Suppressor macrophage treated with lipopolysaccharide for 1 hour (primary cell): Measurements from ENCODE around the gene PLEKHN1.
A peak's percentile ranks its signal among the peaks of the same experiment; 100 is the strongest.

Experiments used
- DNase-seq, 3 donors: peaks; one replicate each; pipeline ENCODE4 v3.0.0-alpha.2; 2020 to 2022

Gene PLEKHN1

DNA sequence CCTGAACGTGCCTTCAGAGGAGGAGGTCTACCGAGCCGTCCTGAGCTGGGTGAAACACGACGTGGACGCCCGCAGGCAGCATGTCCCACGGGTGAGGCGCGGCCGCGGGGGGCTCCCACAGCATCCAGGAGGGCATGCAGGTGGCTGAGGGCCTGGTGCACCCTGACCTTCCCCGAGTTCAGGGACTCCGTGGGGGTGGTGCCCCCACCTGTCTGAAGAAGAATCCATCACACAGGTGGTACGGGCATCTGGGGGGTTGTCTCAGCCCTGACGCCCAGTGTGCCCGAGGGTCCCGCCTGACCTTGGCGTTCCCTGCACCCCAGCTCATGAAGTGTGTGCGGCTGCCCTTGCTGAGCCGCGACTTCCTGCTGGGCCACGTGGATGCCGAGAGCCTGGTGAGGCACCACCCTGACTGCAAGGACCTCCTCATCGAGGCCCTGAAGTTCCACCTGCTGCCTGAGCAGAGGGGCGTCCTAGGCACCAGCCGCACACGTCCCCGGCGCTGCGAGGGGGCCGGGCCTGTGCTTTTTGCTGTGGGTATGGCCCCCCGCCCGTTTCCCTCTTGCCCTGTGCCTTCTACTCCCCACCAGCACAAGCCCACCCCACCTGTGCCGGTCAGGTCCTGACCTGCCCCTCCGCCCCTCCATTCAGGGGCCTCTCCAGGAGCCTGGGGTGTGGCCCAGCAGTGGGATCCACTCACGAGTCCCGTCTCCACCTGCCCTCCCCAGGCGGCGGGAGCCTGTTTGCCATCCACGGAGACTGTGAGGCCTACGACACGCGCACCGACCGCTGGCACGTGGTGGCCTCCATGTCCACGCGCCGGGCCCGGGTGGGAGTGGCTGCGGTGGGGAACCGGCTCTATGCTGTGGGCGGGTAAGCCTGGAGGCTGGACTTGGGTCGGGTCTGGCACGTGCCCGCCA, 3.6 kb upstream of the PLEKHN1 start:
- no peak for DNase-seq

DNA sequence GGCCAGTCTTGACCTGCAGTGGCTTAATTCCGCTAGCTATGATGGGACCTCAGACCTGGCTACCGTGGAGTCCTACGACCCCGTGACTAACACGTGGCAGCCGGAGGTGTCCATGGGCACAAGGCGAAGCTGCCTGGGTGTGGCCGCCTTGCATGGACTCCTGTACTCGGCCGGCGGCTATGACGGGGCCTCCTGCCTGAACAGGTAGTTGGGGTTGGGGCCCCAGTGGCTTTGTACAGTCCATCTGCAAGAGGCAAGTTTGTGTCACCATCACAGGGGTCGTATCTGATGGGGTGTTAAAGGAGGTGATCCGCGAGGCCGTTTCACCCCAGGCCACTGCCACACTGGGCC, 3.0 kb upstream of the PLEKHN1 start:
- DNase-seq = no peak

DNA sequence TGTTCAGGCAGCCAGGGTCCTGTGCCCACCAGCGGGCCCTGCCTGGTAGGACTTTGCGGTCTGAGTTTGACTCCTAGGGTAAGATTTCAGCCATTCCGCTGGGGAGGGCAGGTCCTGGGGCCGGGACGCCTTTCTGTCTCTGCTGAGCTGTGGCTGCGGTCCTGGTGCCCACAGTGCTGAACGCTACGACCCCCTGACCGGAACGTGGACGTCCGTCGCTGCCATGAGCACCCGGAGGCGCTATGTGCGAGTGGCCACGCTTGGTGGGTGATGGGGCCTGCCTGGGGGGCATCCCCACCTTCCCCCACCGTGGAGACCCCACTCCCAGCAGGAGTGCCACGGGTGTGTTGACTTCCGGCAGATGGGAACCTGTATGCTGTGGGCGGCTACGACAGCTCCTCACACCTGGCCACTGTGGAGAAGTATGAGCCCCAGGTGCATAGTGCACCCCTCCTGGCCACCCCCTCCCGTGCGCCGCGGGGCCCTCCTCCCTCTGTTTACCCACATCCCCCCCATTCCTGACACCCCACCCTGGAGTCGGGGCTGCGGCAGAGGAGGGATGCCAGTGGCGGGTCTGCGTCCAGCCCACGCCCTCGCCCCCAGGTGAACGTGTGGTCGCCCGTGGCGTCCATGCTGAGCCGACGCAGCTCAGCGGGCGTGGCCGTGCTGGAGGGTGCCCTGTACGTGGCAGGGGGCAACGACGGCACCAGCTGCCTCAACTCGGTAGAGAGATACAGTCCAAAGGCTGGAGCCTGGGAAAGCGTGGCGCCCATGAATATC, 2.3 kb upstream of the PLEKHN1 start:
- DNase-seq = no peak

DNA sequence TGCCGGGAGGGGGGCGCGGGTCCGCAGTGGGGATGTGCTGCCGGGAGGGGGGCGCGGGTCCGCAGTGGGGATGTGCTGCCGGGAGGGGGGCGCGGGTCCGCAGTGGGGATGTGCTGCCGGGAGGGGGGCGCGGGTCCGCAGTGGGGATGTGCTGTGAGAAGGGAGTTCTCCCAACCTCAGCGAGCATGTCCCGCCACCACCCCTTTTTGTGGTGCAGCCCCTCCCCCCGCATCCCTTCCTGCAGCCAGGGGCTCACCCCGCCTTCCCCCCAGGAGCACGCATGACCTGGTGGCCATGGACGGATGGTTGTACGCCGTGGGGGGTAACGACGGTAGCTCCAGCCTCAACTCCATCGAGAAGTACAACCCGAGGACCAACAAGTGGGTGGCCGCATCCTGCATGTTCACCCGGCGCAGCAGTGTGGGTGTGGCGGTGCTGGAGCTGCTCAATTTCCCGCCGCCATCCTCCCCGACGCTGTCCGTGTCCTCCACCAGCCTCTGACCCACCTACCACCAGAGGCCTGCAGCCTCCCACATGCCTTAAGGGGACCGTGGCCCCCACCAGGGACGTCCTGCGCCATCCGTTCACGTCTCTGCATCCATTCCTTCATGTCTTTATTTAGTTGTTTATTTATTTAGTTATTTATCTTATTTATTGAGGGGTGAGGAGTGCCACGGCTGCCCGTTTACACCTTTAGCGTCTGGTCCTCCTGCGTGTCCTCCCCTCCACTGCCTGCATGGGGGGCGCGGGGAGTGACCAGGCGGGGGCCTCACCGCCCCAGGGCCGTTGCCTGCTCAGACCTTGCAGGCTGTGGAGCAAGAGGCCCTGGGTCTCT, 1.4 kb upstream of the PLEKHN1 start:
- no peak for DNase-seq

DNA sequence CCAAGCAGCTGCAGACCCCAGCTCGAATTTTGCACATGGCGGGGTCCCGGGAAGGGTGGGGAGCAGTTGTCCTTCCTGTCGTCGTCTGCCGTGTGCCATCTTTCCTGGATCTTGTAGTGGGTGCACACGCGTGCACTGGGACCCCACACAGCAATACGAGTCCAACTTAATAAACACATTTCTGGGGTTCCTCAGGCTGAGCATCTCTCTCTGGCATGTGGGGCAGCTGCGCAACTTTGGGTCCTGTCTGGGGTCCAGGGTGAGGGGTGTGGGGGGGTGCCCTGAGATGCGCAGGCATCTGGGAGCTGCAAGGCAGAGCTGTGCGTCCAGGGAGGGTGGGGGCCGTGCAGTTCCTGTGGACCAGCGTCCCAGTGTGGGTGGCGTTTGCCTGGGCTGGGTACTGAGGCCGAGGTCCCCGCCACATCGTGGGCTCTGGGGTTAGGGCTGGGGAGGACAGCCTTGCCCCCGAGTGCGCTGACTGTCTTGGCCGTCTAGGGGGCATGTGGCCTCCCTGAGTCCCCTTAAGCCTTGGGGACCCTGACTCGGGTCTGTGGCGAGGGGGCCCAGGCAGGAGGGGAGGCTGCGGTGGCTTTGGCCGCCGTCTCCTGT, 652 bp upstream of the PLEKHN1 start:
- DNase-seq = no peak

DNA sequence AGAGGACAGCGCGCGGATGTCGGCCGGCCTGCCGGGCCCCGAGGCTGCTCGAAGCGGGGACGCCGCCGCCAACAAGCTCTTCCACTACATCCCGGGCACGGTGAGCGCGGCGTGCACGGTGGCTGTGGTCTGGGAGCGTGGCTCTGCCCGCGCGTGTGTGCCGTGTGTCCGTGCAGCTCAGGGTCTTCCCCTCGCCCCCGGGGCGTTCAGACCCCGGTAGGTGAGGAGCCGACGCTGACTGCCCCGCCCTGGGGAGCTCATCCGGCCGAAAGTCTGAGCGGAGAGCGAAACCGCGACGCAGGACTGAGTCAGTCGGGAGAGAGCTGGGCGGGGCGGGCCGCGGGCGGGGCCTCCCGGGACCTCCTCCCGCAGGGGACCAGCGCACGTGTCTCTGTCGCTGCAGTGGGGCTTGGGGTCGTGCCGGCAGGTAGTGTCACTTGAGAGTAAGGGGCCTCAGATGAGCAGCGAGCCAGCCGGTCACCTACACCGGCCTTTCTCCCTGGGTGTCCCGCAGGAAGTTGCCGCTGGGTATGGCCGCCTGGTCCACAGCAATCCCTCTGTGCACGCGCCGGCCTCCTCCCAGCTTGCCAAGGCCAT, 520 bp downstream of the PLEKHN1 start:
- peak; percentile 78 to 90 (median 82) for DNase-seq

DNA sequence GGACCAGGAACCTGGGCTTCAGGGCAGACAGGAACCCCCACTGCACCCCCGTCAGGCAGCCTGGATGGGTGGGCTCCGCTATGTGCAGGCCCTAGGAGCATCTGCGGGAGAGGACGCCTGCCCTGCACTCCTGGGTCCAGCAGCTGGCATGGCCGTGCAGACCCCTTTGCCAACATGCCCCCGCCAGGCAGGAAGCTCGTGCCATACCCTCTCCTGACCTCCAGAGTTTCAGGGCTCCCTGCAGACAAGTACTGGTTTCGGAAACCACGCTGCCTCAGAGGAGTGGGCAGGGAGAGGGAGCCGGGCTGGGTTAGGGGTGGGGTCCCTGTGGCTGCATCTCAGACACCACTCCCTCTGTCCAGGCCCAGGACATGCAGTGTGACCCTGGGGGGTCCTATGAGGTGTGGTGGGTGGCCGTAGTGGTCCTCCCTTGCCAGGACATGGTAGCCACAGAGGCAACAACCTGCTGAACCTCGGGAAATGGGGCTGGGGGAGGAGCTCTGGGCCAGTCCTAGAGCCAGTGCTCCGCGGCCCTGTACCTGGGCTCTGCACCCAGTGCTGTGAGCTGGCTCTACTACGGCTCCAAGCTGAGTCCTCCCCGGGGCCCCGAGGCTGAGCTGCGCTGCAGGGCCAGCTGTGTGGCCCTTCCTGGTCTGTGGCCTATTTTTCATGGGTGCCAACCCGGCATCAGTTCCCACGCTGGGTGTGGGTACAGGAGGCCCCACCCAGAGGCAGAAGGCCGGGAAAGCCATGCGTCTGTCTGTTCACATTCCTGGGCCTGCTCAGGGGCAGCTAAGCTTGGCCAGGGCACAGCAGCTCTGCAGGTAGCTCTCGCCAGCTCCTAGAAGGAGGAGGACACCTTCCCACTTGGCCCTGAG, 1.4 kb downstream of the PLEKHN1 start:
- no peak for DNase-seq

DNA sequence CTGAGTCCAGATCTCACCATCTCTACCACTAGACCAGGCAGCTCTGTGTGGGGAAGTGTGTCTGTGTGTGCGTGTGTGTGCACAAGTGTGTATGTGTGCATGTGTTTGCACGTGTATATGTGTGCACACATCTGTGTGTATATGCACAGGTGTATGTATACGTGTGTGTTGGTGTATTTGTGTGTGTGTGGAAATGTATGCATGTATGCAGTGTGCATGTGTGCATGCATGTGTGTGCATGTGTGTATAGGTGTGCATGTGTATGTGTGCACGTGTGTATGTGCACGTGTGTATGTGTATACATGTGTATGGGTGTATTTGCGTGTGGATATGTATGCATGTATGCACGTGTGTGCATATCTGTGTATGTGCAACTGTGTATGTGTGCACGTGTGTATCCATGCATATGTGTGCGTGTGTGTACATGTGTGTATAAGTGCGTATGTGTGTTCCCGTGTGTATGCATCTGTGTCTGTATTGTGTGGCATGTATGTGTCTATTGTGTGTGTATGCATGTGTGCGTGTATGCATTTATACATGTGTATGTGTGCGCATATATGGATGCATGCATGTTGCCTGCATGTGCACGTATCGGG, 3.1 kb downstream of the PLEKHN1 start:
- DNase-seq = no peak

DNA sequence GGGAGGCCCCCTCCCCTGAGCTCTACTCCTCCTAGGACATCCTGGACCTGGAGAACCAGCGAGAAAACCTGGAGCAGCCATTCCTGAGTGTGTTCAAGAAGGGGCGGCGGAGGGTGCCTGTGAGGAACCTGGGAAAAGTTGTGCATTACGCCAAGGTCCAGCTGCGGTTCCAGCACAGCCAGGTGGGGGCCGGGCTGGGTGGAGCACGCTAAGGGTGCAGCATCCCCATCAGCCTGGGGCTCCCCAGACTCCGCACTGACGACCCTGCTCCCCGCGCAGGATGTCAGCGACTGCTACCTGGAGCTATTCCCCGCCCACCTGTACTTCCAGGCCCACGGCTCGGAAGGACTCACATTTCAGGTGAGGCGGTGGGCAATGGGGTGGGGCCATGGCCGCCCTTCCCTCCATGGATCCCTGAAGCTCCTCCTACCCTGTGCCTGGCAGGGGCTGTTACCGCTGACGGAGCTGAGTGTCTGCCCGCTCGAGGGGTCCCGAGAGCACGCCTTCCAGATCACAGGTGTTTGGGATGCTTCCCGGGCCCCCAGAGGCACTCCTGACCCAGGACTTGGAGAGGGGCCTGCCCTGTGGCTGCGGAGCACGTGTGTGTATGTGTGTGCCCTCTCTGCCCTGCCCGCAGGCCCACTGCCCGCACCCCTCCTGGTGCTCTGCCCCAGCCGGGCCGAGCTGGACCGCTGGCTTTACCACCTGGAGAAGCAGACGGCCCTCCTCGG, 4.1 kb downstream of the PLEKHN1 start:
- DNase-seq = no peak

DNA sequence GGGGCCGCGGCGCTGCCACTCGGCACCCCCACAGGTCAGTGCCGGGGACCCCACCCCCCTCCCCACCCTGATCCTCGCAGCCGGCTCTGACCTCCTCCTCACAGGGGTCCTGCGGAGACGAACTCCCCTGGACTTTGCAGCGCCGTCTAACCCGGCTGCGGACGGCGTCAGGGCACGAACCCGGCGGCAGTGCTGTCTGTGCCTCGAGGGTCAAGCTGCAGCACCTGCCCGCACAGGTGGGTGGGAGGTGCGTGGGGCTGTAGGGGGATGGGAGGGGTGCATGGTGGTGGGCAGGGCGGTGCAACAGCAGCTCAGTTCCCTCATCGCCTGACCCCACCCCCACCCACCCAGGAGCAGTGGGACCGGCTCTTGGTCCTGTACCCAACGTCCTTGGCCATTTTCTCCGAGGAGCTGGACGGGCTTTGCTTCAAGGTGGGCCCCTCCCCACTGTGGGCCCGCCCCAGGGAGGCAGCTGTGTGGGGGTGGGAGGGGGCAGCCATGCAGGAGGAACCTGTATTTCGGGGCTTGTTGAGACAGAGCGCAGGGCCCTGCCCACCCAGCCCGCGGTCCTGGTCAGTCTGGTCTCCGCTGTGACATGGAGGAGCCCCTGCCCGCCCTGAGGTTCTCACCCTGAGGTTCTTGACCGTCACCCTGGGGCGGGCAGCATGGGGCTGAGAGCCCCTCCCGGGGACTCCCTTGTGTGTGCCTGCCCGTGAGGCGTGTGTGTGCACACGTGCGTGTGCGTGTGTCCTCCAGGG, 4.9 kb downstream of the PLEKHN1 start:
- no peak for DNase-seq

DNA sequence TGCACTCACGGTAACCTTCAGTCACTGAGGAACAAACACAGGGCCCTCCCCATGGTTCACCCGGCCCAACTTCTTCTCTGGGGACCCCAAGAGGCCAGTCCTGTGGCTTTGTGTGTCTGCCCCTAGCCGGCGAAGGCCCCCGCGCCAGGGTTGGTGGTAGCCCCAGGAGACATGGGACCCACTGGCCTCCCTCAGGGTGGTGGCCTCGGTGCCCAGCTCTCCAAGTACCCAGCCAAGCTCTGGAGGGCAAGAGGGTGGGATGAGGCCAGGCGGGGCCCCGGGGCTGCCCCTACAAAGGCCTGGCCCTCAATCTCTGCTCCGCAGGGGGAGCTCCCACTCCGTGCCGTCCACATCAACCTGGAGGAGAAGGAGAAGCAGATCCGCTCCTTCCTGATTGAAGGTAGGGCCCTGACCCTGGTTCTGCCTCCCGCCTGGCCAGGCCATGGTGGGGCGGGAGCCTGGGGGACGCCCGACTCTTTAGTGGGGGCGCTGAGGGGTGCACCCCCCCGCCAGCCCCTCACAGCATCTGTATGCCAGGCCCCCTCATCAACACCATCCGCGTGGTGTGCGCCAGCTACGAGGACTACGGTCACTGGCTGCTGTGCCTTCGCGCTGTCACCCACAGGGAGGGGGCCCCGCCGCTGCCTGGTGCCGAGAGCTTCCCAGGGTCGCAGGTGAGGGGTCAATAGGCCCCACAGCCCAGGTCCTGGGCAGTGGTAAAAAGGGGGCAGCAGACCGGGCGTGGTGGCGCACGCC, 5.6 kb downstream of the PLEKHN1 start:
- no peak for DNase-seq

DNA sequence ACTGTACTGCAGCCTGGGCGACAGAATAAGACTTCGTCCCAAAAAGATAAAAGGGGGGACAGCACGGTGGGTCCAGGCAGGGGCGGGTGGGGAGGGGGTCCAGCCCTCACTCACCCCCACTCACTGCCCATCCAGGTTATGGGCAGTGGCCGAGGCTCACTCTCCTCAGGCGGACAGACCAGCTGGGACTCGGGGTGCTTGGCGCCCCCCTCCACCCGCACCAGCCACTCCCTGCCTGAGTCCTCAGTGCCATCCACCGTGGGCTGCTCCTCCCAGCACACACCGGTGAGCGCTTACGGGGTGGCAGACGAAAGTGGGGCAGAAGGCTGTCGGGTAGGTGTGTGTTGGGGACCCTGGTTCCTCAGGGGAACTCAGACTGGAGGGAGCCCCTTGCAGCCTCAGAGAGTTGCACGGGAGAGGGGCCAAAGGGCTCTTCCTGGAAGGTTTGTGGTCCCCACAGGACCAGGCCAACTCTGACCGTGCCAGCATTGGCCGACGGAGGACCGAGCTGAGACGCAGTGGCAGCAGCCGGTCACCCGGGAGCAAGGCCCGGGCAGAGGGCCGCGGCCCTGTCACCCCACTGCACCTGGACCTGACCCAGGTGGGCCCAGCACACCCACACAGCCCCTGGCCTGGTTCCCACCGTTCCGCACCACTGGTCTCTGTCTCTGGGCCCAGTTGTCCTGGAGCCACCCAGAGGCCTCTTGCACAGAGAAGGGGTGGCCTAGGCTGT, 6.6 kb downstream of the PLEKHN1 start:
- no peak for DNase-seq

DNA sequence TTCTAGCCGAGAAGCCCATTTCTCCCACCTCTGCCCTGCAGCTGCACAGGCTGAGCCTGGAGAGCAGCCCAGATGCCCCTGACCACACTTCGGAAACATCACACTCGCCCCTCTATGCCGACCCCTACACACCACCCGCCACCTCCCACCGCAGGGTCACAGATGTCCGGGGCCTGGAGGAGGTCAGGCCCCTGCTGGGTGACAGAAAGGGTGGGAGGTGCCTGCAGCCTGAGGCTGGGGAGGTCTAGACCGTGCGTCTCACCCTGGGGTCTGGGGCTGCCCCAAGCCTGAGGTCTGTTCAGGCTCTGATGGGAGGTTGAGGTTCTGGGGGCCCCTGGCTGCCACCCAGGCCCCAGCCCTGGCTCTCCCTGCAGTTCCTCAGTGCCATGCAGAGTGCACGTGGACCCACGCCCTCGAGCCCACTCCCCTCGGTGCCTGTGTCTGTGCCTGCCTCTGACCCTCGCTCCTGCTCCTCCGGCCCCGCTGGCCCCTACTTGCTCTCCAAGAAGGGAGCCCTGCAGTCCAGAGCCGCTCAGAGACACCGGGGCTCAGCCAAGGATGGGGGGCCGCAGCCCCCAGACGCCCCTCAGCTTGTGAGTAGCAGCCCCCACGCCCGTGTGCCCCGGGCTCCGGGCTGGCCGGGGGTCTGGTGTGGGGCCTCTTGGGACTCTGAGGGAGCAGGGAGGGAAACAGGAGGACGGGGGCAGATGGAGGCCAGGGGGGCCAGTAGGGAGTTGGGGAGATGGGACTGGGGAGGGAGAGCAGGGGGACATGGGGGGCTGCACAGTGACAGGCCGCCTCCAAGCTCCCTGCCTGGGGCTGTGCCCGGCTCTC, 7.4 kb downstream of the PLEKHN1 start:
- DNase-seq = no peak

DNA sequence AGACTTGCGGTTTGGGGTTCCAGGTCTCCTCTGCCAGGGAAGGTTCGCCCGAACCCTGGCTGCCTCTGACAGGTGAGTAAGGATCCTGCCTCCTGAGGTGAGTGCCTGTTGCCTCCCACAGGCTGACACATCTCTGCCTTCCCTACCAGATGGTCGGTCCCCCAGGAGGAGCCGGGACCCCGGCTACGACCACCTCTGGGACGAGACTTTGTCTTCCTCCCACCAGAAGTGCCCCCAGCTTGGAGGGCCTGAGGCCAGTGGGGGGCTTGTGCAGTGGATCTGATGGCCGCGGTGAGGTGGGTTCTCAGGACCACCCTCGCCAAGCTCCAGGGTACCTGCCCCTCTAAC, 8.0 kb downstream of the PLEKHN1 start:
- no peak for DNase-seq

DNA sequence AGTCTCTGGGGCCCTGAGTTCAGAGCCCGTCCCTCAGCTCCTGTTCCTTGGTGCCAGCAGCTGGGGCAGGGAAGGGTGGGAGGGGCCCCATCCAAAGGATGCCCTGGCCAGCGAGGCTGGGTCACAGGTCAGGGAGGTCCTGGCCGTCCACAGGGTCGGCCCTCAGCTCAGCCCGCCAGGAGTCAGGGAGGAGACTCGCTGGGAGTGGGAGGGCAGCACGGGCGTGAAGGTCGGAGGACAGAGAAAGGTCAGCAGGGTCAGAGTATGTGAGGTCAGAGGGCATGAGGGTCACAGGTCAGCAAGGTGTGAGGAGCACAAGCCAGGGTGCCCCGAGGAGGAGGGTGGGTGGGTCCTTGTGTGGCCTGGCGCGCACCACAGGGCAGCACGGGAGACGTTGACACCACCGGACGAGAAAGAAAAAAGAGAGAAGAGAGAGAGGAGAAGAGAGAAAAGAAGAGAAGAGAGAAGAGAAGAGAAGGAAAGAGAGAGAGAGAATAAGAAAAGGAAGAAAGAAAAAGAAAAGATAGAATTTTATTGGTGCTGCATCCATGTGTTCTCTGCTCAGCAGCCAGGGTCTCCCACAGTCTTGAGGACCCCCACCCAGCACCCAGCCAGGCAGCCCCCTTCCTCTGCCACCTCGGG, 8.5 kb downstream of the PLEKHN1 start:
- no peak for DNase-seq

DNA sequence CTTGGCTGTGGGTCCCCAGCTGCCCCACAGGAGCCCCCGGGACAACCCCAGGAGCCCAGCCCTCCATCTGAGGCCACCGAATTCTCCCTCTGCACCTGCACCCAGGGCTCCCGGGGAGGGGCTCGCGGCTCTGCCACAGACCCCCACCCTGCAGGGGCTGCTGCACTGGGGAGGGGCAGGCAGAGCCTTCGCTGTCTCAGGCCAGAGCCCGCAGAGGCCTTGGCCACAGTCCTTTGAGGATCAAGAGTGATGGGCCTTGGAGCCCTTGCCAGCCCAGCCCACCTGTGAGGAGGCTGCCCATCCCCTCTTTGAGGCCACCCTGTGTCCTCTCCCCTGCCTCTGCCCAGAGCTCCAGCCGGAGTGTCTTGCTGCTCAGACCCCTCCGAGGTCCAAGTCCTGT, 9.1 kb downstream of the PLEKHN1 start:
- no peak for DNase-seq
